GM21447 (cell line): ENCODE results near the gene LIMS2.

Experiments
- ATAC-seq: cut with Tn5 transposase; IDR thresholded peaks from one replicate; pipeline ENCODE4 v1.9.1; 2021; ENCODE audit not compliant: unreplicated experiment

Gene LIMS2

GRCh38 chr2:127701651-127702394 lies 26.5 kb upstream of the LIMS2 start:
- peak; percentile 37 for ATAC-seq

DNA sequence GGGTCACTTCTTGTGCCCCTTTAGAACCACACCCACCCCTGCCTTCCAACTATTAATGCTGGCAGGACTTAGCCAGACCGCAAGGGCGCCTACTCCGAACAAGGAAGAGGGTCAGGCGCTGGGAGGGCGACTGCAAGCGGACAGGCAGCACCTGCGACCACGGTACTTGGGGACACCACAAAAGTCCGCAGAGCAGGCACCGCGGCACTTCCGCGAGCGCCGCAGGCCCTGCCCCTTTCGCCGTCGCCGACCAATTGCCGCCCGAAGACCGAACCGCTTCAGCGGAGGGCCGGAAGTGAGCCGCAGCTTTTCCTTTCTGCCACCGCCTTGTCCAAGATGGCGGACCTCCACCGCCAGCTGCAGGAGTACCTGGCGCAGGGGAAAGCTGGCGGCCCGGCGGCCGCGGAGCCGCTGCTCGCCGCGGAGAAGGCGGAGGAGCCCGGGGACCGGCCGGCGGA lies 25.9 kb upstream of the LIMS2 start, which contains the start of gene SFT2D3:
Gene SFT2D3 (plus strand): TSS at position 305 of the 458 bp plus-strand sequence. CDS start 32 bp downstream, at position 337.
- ATAC-seq, result peak; percentile 62

DNA sequence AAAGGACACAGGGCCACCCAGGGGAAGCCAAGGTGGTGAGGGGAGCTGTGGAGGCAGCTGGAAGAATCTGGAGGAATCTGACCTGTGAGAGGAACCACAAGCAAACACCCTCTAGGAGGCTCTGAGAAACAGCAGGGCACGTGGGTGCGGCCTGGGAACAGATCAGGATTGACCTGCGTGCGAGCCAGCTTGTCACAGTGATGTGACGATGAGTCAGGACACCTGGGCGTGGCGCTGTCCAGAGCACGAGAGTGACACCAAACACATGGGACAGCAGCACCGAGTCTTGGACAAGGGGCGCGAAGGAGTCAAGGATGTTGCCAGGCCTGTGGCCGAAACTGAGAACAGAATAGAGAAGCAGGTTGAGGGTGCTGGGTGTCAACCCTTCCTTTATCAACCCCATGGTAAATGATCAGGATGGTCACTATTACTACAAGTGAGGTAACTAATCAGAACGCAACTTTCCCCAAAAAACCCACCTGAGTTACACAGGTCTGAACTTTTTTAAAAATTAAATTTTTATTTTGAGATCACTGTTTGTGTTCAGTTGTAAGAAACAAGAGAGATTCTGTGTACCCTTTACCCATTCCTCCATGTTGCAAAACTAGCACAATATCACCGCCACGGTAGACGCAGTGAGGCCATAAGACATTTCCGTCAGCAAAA lies 25.3 kb upstream of the LIMS2 start:
- ATAC-seq, result peak; percentile 71

- ATAC-seq, result no peak
Observed at GRCh38 chr2:127698553-127699355, 23.4 kb upstream of the LIMS2 start.

- ATAC-seq, result no peak
Observed at GRCh38 chr2:127697482-127698180, 22.3 kb upstream of the LIMS2 start.

DNA sequence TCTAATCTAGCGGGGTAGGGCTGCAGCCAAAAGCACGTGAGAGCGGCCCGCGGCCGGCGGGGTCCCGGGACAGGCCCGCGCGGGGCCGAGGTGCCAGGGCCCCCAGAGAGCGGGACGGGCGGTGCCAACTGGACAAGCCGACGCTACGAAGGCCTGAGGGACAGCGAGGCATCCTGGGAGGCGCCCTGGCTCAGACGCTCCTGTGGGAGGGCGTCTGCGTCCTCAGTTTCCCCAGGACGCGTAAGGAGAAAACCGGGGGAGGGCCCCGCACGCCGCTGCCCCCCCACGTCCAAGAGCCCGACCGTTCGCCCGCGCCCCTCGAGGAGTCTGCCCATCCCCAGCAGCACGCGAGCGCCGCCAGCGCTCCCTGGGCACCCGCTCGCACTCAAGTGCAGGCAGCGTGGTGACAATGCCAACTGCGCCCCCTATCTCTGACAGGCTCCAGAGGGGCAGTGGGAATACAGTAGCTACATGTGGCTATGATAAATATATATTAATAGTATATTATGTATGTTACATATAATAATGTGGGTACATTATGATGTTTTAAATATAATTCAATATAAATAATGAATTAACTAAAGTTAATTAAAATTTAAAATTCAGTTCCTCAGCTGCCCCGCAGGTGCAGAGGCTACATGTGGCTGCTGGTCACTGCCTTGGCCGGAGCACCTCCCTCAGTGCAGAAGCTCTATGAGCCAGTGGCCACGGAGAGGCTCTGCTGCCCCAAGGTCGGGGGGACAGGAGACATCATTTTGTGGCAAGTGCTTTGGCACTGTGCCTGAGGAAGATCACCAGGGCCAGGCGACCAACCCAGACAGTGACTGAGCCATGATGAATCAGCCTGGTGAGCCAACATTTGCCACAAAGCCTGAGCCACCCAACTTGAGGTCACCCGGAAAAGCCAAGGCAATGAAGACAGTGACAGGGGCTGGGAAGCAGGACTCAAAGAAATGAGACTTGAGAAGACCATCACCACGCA lies 20.5 kb upstream of the LIMS2 start:
- ATAC-seq, result no peak

- ATAC-seq, result no peak
Observed at GRCh38 chr2:127694986-127695385, 19.7 kb upstream of the LIMS2 start.

- no peak for ATAC-seq
Observed at GRCh38 chr2:127690696-127691095, 15.4 kb upstream of the LIMS2 start.

GRCh38 chr2:127688405-127688804 lies 13.1 kb upstream of the LIMS2 start:
- ATAC-seq, result no peak

DNA sequence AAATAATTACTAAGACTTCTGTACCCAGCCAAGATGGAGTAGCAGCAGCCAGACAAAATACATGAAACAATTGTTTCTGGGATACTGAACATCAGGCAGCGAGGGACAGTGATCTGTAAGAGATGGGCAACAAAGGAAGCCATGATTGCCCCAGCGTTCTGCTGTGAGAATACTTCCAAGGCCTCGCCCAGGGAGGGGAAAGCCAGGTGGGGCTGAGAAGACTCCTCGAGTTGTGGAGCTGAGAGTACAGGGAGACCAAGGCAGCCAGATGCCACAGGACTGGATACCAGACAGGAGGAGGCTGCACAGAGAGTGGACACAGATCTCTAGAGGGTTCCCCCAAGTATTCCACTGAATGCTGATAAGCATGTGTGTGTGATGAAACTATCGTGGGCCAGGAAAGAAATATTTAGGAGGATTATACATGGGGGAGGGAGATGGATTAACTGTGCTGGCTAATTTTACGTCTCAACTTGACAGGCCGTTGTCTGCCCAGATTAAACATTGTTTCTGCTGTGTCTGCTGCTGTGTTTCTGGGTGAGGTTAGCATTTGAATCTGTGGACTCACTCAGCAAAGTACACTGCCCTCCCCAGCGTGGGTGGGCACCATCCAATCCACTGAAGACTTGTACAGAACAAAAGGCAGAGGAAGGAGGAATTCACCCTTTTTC lies 10.2 kb upstream of the LIMS2 start:
- no peak for ATAC-seq

GRCh38 chr2:127683757-127684156 lies 8.4 kb upstream of the LIMS2 start:
- ATAC-seq, result no peak

DNA sequence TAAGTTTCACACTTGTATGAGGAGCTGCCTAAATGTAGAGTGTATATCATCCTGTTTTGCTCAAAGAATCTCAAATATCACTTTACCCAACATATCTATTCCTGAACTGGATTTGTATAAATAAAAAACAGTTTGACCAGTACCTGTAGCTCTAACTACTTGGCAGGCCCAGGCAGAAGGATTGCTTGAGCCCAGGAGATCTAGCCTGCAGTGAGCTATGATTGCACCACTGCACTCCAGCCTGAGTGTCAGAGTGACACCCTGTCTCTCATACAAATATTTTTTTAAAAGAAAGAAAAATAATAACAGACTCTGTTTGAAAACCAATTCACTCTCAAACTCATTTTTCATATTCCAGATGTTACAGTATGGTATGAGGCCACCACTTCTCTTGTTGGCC lies 7.7 kb upstream of the LIMS2 start:
- ATAC-seq, result no peak

- ATAC-seq, result no peak
Observed at GRCh38 chr2:127681976-127682857, 6.9 kb upstream of the LIMS2 start.

DNA sequence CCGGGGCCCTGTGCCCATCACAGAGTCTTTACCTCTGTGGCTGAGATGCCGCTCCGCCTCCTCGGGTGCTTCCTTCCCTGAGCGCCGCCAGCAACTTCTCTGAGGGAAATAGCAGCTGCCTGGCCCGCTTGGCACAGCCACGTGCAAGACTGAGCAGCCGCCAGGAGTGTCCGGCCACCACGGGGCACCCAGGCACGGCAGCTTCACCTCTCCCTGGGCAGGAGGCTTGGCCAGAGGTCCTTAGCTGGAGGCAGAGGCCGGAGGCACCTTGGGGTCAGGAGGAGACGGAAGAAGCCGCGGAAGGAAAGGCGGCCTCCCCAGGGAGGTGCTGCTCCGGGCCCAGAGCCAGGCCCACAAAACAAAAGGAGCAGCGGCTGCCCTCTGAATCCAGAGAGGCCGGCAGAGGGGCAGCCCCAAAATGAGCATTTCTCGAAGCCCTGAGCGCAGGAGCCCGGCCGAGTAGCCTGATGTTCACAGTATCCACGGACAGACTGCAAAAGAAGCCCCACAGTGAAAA lies 6.0 kb upstream of the LIMS2 start:
- ATAC-seq, result no peak

GRCh38 chr2:127680706-127681287 lies 5.5 kb upstream of the LIMS2 start:
- ATAC-seq, result no peak

- no peak for ATAC-seq
Observed at GRCh38 chr2:127679680-127680361, 4.5 kb upstream of the LIMS2 start.

DNA sequence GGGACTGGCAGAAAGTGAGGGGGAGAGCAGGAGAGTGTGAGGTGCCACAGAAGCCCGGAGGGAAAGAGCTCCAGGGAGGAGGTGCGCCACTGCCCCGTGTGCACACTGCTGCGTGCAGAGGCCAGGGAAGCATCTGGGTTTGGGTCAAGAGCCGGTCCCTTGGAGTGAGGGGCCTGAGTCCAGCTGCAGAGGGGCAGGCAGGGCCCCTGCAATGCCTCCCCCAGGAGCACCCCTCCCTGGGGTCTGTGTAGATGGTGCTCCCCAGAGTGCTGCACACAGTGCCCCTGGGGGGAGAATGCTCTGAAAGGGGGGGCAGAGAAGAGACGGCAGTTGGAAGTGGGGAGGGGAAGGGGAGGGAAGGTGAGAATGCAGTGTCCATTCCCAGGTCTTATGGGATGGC lies 3.7 kb upstream of the LIMS2 start:
- no peak for ATAC-seq
